Middle frontal gyrus (tissue), 1 donor: ENCODE data around the gene KLHL28.
A peak's percentile ranks its signal among the peaks of the same experiment; 100 is the strongest.
"Not testable (repeated sequence)": the region's sequence is repeated elsewhere in the genome, so short reads cannot be mapped to it uniquely, and the experiment has no call there.

Experiments used
- DNase-seq: peaks from one replicate; pipeline ENCODE4 v3.0.0-alpha.2; 2015; ENCODE audit warnings: low spot score; ENCODE audit errors: extremely low spot score

KLHL28 gene

GRCh38 chr14:44897845-44898151, 63.9 kb downstream of the KLHL28 start:
- no peak for DNase-seq

DNA sequence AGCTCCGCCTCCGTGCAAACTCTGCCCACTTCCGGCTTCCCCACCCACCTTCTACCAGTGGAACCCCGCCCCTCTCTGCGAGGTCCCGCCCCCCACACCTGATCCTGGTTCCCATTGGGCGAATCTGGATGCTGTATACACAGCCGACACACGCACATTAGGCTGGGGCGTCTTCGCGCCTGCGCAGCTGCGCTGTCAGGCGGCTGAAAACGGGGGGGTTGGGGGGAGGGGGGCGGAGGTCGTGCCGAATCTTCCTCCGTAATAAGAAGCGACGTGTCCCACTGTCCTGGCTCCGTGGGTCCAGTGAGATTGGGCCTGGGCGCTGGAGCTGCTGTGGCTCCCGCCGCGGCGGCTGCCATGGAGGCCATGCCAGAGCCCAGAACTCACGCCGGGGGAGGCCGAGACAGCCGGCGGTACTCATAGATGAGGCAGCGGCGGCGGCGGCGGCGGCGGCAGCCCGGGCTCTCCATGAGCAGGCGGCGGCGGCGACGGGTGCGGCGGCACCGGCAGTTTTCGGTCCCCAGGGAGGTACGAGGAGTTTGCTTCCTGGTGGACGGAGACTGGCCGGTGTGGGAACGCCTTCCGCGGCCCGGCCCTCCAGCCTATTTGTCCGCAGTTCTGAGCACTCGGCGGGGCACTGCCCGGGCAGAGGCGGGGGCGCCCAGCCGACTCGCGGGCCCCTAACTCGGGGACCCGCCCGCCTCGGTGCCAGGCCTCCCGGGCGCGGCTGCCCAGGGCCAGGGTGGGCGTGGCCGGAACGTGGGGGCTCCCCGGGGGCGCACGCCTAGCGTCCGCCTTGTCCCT, 64.5 kb downstream of the KLHL28 start:
- peak; percentile 91 for DNase-seq

DNA sequence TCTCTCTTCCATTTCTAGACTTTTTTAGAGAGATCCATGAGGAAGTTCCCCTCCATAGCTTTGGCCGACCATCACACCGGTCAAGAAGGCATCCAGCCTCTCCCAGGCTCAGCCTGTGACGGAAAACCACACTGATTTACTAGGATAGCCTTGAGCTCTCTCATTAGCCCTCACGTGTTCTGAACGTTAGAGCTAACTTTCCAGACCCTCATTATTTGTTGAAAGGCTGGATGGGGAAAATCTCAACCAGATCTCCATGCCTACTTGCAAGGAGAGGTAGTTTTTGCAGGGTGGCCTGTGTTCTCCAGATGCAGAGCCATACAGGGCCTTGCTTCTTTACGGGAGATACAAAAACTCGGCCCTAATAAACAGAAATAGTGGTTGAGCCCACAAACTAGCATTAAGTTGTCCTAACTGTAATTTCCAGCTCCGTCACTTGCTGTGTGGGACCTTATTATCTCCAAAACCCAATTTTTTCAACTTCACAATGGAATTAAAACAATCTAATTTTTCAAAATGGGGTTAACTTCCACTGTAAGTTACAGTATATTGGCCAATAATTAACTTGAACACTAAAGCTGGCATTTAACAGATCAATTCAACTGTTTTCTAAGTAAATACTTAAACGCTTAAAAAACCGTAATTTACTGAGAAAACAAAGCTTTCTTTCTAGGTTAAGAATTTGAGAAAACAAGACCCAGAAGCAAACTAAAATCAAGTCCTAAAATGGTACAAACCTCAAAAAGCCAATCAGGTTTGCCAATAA, 65.3 kb downstream of the KLHL28 start:
- no peak for DNase-seq

GRCh38 chr14:44895716-44896115, 66.0 kb downstream of the KLHL28 start:
- no peak for DNase-seq

DNA sequence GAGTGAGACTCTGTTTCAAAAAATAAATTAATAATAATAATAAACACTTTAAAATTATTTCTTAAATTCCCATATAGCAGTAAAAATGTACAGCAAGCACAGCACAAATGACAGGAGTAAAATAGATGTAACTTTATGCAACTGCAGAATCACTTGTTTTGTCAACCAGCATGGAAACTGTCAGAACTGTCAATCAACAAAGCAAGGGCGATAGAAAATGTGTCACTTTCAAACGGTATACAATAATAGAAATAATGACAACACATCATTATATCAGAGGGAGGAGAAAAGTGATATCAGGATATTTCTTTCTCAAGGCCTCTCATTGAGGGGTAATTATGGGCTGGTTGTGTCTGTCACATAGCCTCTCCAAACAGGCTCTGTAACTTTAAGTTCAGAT, 68.2 kb downstream of the KLHL28 start:
- DNase-seq, result no peak

DNA sequence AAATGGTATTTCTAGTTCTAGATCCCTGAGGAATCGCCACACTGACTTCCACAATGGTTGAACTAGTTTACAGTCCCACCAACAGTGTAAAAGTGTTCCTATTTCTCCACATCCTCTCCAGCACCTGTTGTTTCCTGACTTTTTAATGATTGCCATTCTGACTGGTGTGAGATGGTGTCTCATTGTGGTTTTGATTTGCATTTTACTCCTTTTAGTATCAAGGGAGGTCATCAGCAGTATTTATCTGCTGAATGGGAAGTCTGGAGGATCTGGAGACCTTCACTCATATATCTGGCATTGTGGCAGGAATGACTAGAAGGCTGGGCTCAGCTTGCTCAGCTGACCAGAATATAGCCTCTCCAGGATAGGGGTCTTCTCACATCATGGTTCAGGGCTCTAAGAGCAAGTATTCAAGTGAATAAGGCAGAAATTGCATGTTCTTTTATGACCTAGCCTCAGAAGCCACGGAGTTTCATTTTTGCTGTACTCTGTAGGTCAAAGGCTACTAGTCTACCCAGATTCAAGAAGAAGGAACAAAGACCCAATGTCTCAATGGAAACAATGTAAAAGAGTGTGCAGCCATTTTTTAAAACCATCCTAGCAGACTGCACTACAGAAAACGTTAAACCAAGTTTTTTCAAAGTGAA, 69.9 kb downstream of the KLHL28 start:
- not testable (repeated sequence) for DNase-seq

GRCh38 chr14:44889595-44890471, 71.9 kb downstream of the KLHL28 start:
- no peak for DNase-seq

DNA sequence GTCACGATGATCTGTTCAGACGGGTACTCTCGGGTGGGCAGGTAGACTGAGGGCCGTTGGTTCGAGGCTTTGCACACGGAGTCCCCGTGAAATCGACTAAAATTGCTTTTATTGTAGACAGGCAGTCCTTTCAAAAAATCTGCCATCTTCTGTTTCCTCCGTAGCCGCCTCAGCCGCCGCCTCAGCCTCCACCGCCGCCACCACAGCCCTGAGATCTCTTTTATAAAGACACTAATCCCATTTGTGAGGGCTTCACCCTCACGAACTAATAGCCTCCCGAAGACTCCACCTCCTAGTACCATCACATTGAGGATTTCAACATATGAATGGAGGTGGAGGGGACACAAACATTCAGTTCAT, 74.2 kb downstream of the KLHL28 start:
- no peak for DNase-seq

- DNase-seq, result no peak
Measured at GRCh38 chr14:44886860-44887595, 74.7 kb downstream of the KLHL28 start.

- DNase-seq, result no peak
Measured at GRCh38 chr14:44880791-44881190, 81.0 kb downstream of the KLHL28 start.
